Measurements from ENCODE around the gene DMPK.

GRCh38 chr19:45771311-45771933, 10.9 kb downstream of the DMPK start:
- TF ChIP-seq CTCF (conservative IDR thresholded peaks at IDR 0.05; ENCODE audit: low read depth in 2 of 2) (peak in 1 of 2 experiments; percentile 21; a peak in 2 of 4 replicates), EZH2phosphoT487 (IDR thresholded peaks at IDR 0.05; ENCODE audit: unreplicated experiment) (no peak), POLR2AphosphoS5 (IDR thresholded peaks at IDR 0.05; ENCODE audit: low read depth) (no peak), ZNF114 (CRISPR knock-in tag; IDR thresholded peaks at IDR 0.05) (no peak), EZH2 (IDR thresholded peaks at IDR 0.05; ENCODE audit: low read depth, unreplicated experiment) (no peak)

Measured in GM23338 (cell line).